ENCODE measurements around the gene SLC35E3.

DNA sequence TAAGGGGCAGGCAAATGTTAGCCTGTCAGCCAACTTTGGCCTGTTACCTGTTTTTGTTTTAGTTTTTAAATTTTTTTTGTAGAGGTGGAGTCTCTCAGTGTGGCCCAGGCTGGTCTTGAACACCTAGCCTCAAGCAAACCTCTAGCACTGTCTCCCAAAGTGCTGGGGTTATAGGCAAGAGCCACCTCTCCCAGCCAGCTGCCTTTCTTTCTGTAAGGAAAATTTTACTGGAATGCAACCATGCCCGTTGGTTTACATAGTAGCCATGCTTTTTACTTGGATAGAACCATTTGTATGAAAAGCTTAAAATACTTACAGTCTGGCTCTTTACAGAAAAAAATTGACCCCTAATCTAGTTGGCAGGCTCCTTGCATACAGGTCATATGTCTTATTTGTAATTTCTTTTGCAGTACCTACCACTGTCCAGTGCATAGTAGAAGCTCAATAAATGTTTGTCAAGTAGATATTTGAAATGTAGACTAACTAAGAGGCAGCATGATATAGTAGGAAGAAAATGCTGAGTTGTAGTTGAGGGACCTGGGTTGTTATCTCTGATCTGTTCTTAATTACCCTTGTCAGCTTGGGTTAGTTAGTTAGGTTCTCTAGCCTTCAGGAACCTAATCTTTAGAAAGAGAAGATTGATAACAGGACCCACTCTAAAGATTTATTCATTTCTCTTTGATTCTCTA, 66.7 kb downstream of the SLC35E3 start:
- TF ChIP-seq, protein P1, sequence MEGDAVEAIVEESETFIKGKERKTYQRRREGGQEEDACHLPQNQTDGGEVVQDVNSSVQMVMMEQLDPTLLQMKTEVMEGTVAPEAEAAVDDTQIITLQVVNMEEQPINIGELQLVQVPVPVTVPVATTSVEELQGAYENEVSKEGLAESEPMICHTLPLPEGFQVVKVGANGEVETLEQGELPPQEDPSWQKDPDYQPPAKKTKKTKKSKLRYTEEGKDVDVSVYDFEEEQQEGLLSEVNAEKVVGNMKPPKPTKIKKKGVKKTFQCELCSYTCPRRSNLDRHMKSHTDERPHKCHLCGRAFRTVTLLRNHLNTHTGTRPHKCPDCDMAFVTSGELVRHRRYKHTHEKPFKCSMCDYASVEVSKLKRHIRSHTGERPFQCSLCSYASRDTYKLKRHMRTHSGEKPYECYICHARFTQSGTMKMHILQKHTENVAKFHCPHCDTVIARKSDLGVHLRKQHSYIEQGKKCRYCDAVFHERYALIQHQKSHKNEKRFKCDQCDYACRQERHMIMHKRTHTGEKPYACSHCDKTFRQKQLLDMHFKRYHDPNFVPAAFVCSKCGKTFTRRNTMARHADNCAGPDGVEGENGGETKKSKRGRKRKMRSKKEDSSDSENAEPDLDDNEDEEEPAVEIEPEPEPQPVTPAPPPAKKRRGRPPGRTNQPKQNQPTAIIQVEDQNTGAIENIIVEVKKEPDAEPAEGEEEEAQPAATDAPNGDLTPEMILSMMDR (IDR thresholded peaks at IDR 0.05 in 8 of 11, conservative IDR thresholded peaks at IDR 0.05 in 3 of 11): no peak
- TF ChIP-seq POLR2AphosphoS5 (IDR thresholded peaks at IDR 0.05): no peak
- TF ChIP-seq POLR2A (IDR thresholded peaks at IDR 0.05): no peak

Data from spleen (tissue), 7 donors.